Activated CD4-positive, alpha-beta T cell treated with anti-CD3 and anti-CD28 coated beads, Interleukin-2, amount 10 ng/mL, durations not matched to agents 7 days and 5 days (primary cell): Measurements from ENCODE around the gene PLCXD3. TPM values are rescaled to one million over a fixed set of nuclear protein-coding genes. Genes with fewer than 3 reads are reported as not detected.

Experiments
- CTCF ChIA-PET: fragments of 350-600 bp; sonication (Branson Sonifier 250); formaldehyde crosslinking; loops from one replicate; lab custom pipeline; 2021; ENCODE audit warnings: antibody characterized with exemption; lab: Charles Lee
- POLR2A ChIA-PET: fragments of 350-600 bp; sonication (Branson Sonifier 250); formaldehyde crosslinking; loops from one replicate; lab custom pipeline; 2021; ENCODE audit warnings: antibody characterized with exemption; lab: Charles Lee
- DNase-seq: peaks from one replicate; pipeline ENCODE4 v3.0.0-alpha.2; 2020
- H3K27ac Mint-ChIP-seq: one replicate; pipeline ENCODE4 v1.8.0; 2021; ENCODE audit warnings: mild to moderate bottlenecking, moderate library complexity, mixed read lengths
- H3K27me3 Mint-ChIP-seq: one replicate; pipeline ENCODE4 v1.8.0; 2021; ENCODE audit warnings: mixed read lengths
- H3K36me3 Mint-ChIP-seq: one replicate; pipeline ENCODE4 v1.8.0; 2021; ENCODE audit warnings: low read depth, mixed read lengths
- H3K4me1 Mint-ChIP-seq: one replicate; pipeline ENCODE4 v1.8.0; 2021; ENCODE audit warnings: mixed read lengths
- H3K4me3 Mint-ChIP-seq: one replicate; pipeline ENCODE4 v1.8.0; 2021; ENCODE audit warnings: mild to moderate bottlenecking, moderate library complexity, mixed read lengths
- H3K9me3 Mint-ChIP-seq: one replicate; pipeline ENCODE4 v1.8.0; 2021; ENCODE audit warnings: mixed read lengths
- total RNA-seq, 2 experiments: library from RNA; stranded (reverse); gene quantifications; one replicate each; pipeline ENCODE4 v1.2.3, GENCODE V29; 2021

PLCXD3 gene
- total RNA-seq, 2 experiments from 2014 or later = not detected

- ChIA-PET CTCF (no interaction called here), POLR2A (no interaction called here)
- H3K36me3 Mint-ChIP-seq = no peaks in the 10 kb centered on the region
- no peak overlapping the region for H3K4me3 Mint-ChIP-seq
- no peaks in the 10 kb centered on the region for H3K9me3 Mint-ChIP-seq
- H3K27me3 Mint-ChIP-seq = no peaks in the 10 kb centered on the region
- H3K4me1 Mint-ChIP-seq = no peaks in the 10 kb centered on the region
- no peak for DNase-seq
- no peak overlapping the region for H3K27ac Mint-ChIP-seq
These were observed 89.8 kb downstream of the PLCXD3 start for GRCh38 chr5:41420492-41421067.

- no peak overlapping the region for H3K4me3 Mint-ChIP-seq
- H3K36me3 Mint-ChIP-seq = no peaks in the 10 kb centered on the region
- no peaks in the 10 kb centered on the region for H3K27me3 Mint-ChIP-seq
- no peaks in the 10 kb centered on the region for H3K9me3 Mint-ChIP-seq
- CTCF ChIA-PET = no interaction called here
- POLR2A ChIA-PET = no interaction called here
- H3K27ac Mint-ChIP-seq = no peak overlapping the region
- DNase-seq = no peak
- no peaks in the 10 kb centered on the region for H3K4me1 Mint-ChIP-seq
These were observed 92.0 kb downstream of the PLCXD3 start for GRCh38 chr5:41418220-41419031.

- H3K27ac Mint-ChIP-seq = no peak overlapping the region
- ChIA-PET CTCF (no interaction called here), POLR2A (no interaction called here)
- no peak overlapping the region for H3K4me3 Mint-ChIP-seq
- no peaks in the 10 kb centered on the region for H3K27me3 Mint-ChIP-seq
- no peaks in the 10 kb centered on the region for H3K4me1 Mint-ChIP-seq
- no peak for DNase-seq
- no peaks in the 10 kb centered on the region for H3K9me3 Mint-ChIP-seq
- H3K36me3 Mint-ChIP-seq = no peaks in the 10 kb centered on the region
These were observed 94.1 kb downstream of the PLCXD3 start for GRCh38 chr5:41416336-41416735.

GRCh38 chr5:41415242-41415641 is 95.2 kb downstream of the PLCXD3 start:
- no peaks in the 10 kb centered on the region for H3K4me1 Mint-ChIP-seq
- H3K27me3 Mint-ChIP-seq = no peaks in the 10 kb centered on the region
- DNase-seq = no peak
- H3K4me3 Mint-ChIP-seq = no peak overlapping the region
- no peaks in the 10 kb centered on the region for H3K9me3 Mint-ChIP-seq
- ChIA-PET CTCF (no interaction called here), POLR2A (no interaction called here)
- no peaks in the 10 kb centered on the region for H3K36me3 Mint-ChIP-seq
- no peak overlapping the region for H3K27ac Mint-ChIP-seq

GRCh38 chr5:41414598-41414997 is 95.8 kb downstream of the PLCXD3 start:
- Mint-ChIP-seq H3K4me3 (no peak overlapping the region), H3K27ac (no peak overlapping the region), H3K4me1 (no peaks in the 10 kb centered on the region), H3K36me3 (no peaks in the 10 kb centered on the region), H3K27me3 (no peaks in the 10 kb centered on the region), H3K9me3 (no peaks in the 10 kb centered on the region)
- no peak for DNase-seq
- POLR2A ChIA-PET = no interaction called here
- CTCF ChIA-PET = no interaction called here

- H3K27me3 Mint-ChIP-seq = no peaks in the 10 kb centered on the region
- no peak overlapping the region for H3K4me3 Mint-ChIP-seq
- no peak for DNase-seq
- ChIA-PET CTCF (no interaction called here), POLR2A (no interaction called here)
- H3K36me3 Mint-ChIP-seq = no peaks in the 10 kb centered on the region
- no peaks in the 10 kb centered on the region for H3K4me1 Mint-ChIP-seq
- no peaks in the 10 kb centered on the region for H3K9me3 Mint-ChIP-seq
- no peak overlapping the region for H3K27ac Mint-ChIP-seq
These were observed 97.3 kb downstream of the PLCXD3 start for GRCh38 chr5:41413074-41413473.

- Mint-ChIP-seq H3K27me3 (no peaks in the 10 kb centered on the region), H3K4me3 (no peak overlapping the region), H3K4me1 (no peaks in the 10 kb centered on the region), H3K36me3 (no peaks in the 10 kb centered on the region), H3K27ac (no peak overlapping the region), H3K9me3 (no peaks in the 10 kb centered on the region)
- POLR2A ChIA-PET = no interaction called here
- CTCF ChIA-PET = no interaction called here
- DNase-seq = no peak
These were observed 97.9 kb downstream of the PLCXD3 start for GRCh38 chr5:41412496-41412895.

GRCh38 chr5:41410737-41411136 is 99.7 kb downstream of the PLCXD3 start:
- no peak overlapping the region for H3K4me3 Mint-ChIP-seq
- H3K36me3 Mint-ChIP-seq = no peaks in the 10 kb centered on the region
- H3K27me3 Mint-ChIP-seq = no peaks in the 10 kb centered on the region
- ChIA-PET CTCF (no interaction called here), POLR2A (no interaction called here)
- H3K9me3 Mint-ChIP-seq = no peaks in the 10 kb centered on the region
- no peak overlapping the region for H3K27ac Mint-ChIP-seq
- no peaks in the 10 kb centered on the region for H3K4me1 Mint-ChIP-seq
- no peak for DNase-seq

- H3K9me3 Mint-ChIP-seq = no peaks in the 10 kb centered on the region
- H3K27ac Mint-ChIP-seq = no peak overlapping the region
- CTCF ChIA-PET = no interaction called here
- no peak for DNase-seq
- no peaks in the 10 kb centered on the region for H3K27me3 Mint-ChIP-seq
- POLR2A ChIA-PET = no interaction called here
- H3K4me1 Mint-ChIP-seq = no peaks in the 10 kb centered on the region
- H3K36me3 Mint-ChIP-seq = no peaks in the 10 kb centered on the region
- no peak overlapping the region for H3K4me3 Mint-ChIP-seq
These were observed 100.1 kb downstream of the PLCXD3 start for GRCh38 chr5:41410307-41410706.

GRCh38 chr5:41408676-41409443 is 101.5 kb downstream of the PLCXD3 start:
- Mint-ChIP-seq H3K4me3 (no peak overlapping the region), H3K9me3 (no peaks in the 10 kb centered on the region), H3K27me3 (no peaks in the 10 kb centered on the region), H3K36me3 (no peaks in the 10 kb centered on the region), H3K27ac (no peak overlapping the region), H3K4me1 (no peaks in the 10 kb centered on the region)
- ChIA-PET POLR2A (no interaction called here), CTCF (no interaction called here)
- no peak for DNase-seq

- H3K27ac Mint-ChIP-seq = no peak overlapping the region
- no peaks in the 10 kb centered on the region for H3K27me3 Mint-ChIP-seq
- H3K9me3 Mint-ChIP-seq = no peaks in the 10 kb centered on the region
- ChIA-PET CTCF (no interaction called here), POLR2A (no interaction called here)
- H3K4me1 Mint-ChIP-seq = no peaks in the 10 kb centered on the region
- H3K36me3 Mint-ChIP-seq = no peaks in the 10 kb centered on the region
- DNase-seq = no peak
- no peak overlapping the region for H3K4me3 Mint-ChIP-seq
These were observed 103.5 kb downstream of the PLCXD3 start for GRCh38 chr5:41406936-41407335.

GRCh38 chr5:41406424-41406823 is 104.0 kb downstream of the PLCXD3 start:
- H3K27me3 Mint-ChIP-seq = no peaks in the 10 kb centered on the region
- no peaks in the 10 kb centered on the region for H3K4me1 Mint-ChIP-seq
- ChIA-PET POLR2A (no interaction called here), CTCF (interaction anchor here (1.0 kb wide), 1 partner anchor 12 kb away, joined by 3 read pairs; no protein-coding TSS in a partner anchor)
- DNase-seq = no peak
- no peaks in the 10 kb centered on the region for H3K36me3 Mint-ChIP-seq
- no peak overlapping the region for H3K27ac Mint-ChIP-seq
- no peak overlapping the region for H3K4me3 Mint-ChIP-seq
- H3K9me3 Mint-ChIP-seq = no peaks in the 10 kb centered on the region

- ChIA-PET CTCF (no interaction called here), POLR2A (no interaction called here)
- Mint-ChIP-seq H3K27me3 (no peaks in the 10 kb centered on the region), H3K4me1 (no peaks in the 10 kb centered on the region), H3K27ac (no peak overlapping the region), H3K9me3 (no peaks in the 10 kb centered on the region), H3K4me3 (no peak overlapping the region), H3K36me3 (no peaks in the 10 kb centered on the region)
- no peak for DNase-seq
These were observed 105.6 kb downstream of the PLCXD3 start for GRCh38 chr5:41404757-41405156.
